A673 (cell line): ENCODE data around the gene SLC26A6. TPM values are rescaled to one million over a fixed set of nuclear protein-coding genes. Genes with fewer than 3 reads are reported as not detected.

Source experiments
- BruUV-seq: library from RNA; stranded (reverse); fragments of 400-500 nt; replicated peaks from 2 replicates; lab custom pipeline; 2021; lab: Mats Ljungman, UMichigan
- CTCF ChIA-PET: fragments of 300-600 bp; sonication (Branson Sonifier 250); formaldehyde crosslinking; loops from one replicate; lab custom pipeline; 2022; ENCODE audit warnings: antibody characterized with exemption; lab: Charles Lee
- POLR2A ChIA-PET: fragments of 300-600 bp; sonication (Branson Sonifier 250); formaldehyde crosslinking; loops from one replicate; lab custom pipeline; 2022; ENCODE audit warnings: antibody characterized with exemption; ENCODE audit not compliant: low non-redundant PET; lab: Charles Lee
- DNase-seq: peaks from one replicate; pipeline ENCODE4 v3.0.0-alpha.2; 2015; ENCODE audit warnings: low spot score
- H3K27ac ChIP-seq: fragments of 200-600 bp; sonication (generic); 2 replicates; pipeline ENCODE4 v1.5.1; 2016; ENCODE audit warnings: mixed run types, low read depth, mild to moderate bottlenecking, mixed read lengths, antibody characterized with exemption, low read length; ENCODE audit not compliant: poor library complexity, severe bottlenecking
- H3K27me3 ChIP-seq: fragments of 200-600 bp; sonication (generic); replicated peaks from 2 replicates; pipeline ENCODE4 v1.6.1; 2017; ENCODE audit warnings: mixed run types, low read depth, mild to moderate bottlenecking, mixed read lengths, antibody characterized with exemption, low read length; ENCODE audit not compliant: insufficient read depth, poor library complexity
- H3K36me3 ChIP-seq: fragments of 200-600 bp; sonication (generic); 2 replicates; pipeline ENCODE4 v1.6.1; 2016; ENCODE audit warnings: mixed run types, mild to moderate bottlenecking, mixed read lengths, antibody characterized with exemption, low read length; ENCODE audit not compliant: insufficient read depth, poor library complexity, severe bottlenecking
- H3K4me1 ChIP-seq: fragments of 200-600 bp; sonication (generic); 2 replicates; pipeline ENCODE4 v1.6.1; 2017; ENCODE audit warnings: mixed run types, mild to moderate bottlenecking, mixed read lengths, antibody characterized with exemption, low read length; ENCODE audit not compliant: insufficient read depth, poor library complexity, severe bottlenecking
- H3K4me3 ChIP-seq: fragments of 200-600 bp; sonication (generic); 2 replicates; pipeline ENCODE4 v1.5.1; 2016; ENCODE audit warnings: low read depth, mixed run types, mild to moderate bottlenecking, mixed read lengths, low read length; ENCODE audit not compliant: poor library complexity, severe bottlenecking
- H3K9me3 ChIP-seq: fragments of 200-600 bp; sonication (generic); 2 replicates; pipeline ENCODE4 v1.6.1; 2016; ENCODE audit warnings: mixed run types, low read depth, mild to moderate bottlenecking, mixed read lengths, antibody characterized with exemption, low read length; ENCODE audit not compliant: poor library complexity, severe bottlenecking
- CTCF ChIP-seq: fragments of 300-800, 200-600 bp; sonication (generic); conservative IDR thresholded peaks from 2 replicates; pipeline ENCODE4 v1.5.1; 2017; ENCODE audit warnings: low read depth, mild to moderate bottlenecking, antibody characterized with exemption, low read length, moderate library complexity, mixed read lengths
- EZH2 ChIP-seq: fragments of 200-600 bp; sonication (generic); IDR thresholded peaks from 2 replicates; pipeline ENCODE4 v1.6.1; 2017; ENCODE audit warnings: borderline replicate concordance, low read depth, mild to moderate bottlenecking, mixed read lengths, antibody characterized with exemption, low read length; ENCODE audit not compliant: poor library complexity, severe bottlenecking
- intact Hi-C: fragments of 100-400 bp; cut with micrococcal nuclease; formaldehyde crosslinking; loops from one replicate; pipeline ENCODE4 v1.10.0; 2022; ENCODE audit not compliant: unreplicated experiment
- total RNA-seq: library from RNA; stranded (reverse); gene quantifications from 2 replicates; pipeline ENCODE4 v1.2.3, GENCODE V29; 2021

The SLC26A6 gene
- total RNA-seq, 1 experiment from 2014 or later = 12.6 TPM

GRCh38 chr3:48609088-48610005 is 25.9 kb downstream of the SLC26A6 start, which contains the start of gene UQCRC1:
TSS of gene UQCRC1 (minus strand) at chr3:48609646. CDS start at chr3:48609620, 26 bp downstream.
- peak; percentile 86 for DNase-seq
- POLR2A ChIA-PET = interaction anchor here (0.7 kb wide), 1 partner anchor 50 kb away, joined by 3 read pairs; no protein-coding TSS in a partner anchor

GRCh38 chr3:48607519-48607918 is 27.7 kb downstream of the SLC26A6 start:
- CTCF ChIA-PET = no interaction called here
- Histone ChIP-seq H3K36me3 (peaks cover 32% of the 10 kb centered on the region), H3K27me3 (no peaks in the 10 kb centered on the region), H3K27ac (no peak overlapping the region), H3K9me3 (no peaks in the 10 kb centered on the region), H3K4me3 (no peak overlapping the region), H3K4me1 (peaks cover 6% of the 10 kb centered on the region)
- no peak for TF ChIP-seq EZH2
- TF ChIP-seq CTCF = no peak
- intact Hi-C loops = no loop called here
- no TSS peak for BruUV-seq
- POLR2A ChIA-PET = no interaction called here
- peak; percentile 18 for DNase-seq

More at GRCh38 chr3:48609088-48610005, 25.9 kb downstream of the SLC26A6 start, which contains the start of gene UQCRC1:
- peak within 1 kb of the TSS; percentile 85 for H3K4me3 ChIP-seq
- no peaks in the 10 kb centered on the region for H3K9me3 ChIP-seq
- BruUV-seq = no TSS peak
- CTCF ChIA-PET = no interaction called here
- intact Hi-C loops = no loop called here
- TF ChIP-seq EZH2 (no peak), CTCF (peak; percentile 59)
- peak within 1 kb of the TSS; percentile 93 for H3K27ac ChIP-seq
- H3K4me1 ChIP-seq = peaks cover 6% of the 10 kb centered on the region
- no peaks in the 10 kb centered on the region for H3K27me3 ChIP-seq
- peaks cover 17% of the 10 kb centered on the region for H3K36me3 ChIP-seq

- CTCF ChIA-PET = no interaction called here
- peaks cover 36% of the 10 kb centered on the region for H3K36me3 ChIP-seq
- TF ChIP-seq CTCF = no peak
- intact Hi-C loops = no loop called here
- BruUV-seq = no TSS peak
- no peaks in the 10 kb centered on the region for H3K9me3 ChIP-seq
- no peak for DNase-seq
- no peak overlapping the region for H3K4me3 ChIP-seq
- POLR2A ChIA-PET = no interaction called here
- H3K27me3 ChIP-seq = no peaks in the 10 kb centered on the region
- peaks cover 12% of the 10 kb centered on the region for H3K4me1 ChIP-seq
- no peak overlapping the region for H3K27ac ChIP-seq
Observed at GRCh38 chr3:48601622-48601994, 33.7 kb downstream of the SLC26A6 start.
